Vagina (tissue), 2 donors: Measurements from ENCODE around the gene DNAL1. TPM values are rescaled to one million over a fixed set of nuclear protein-coding genes. Genes with fewer than 3 reads are reported as not detected.

Source experiments
- DNase-seq, 2 donors: peaks; one replicate each; pipeline ENCODE4 v3.0.0-alpha.2; 2017; ENCODE audit errors: extremely low spot score in 2 of 2
- H3K27ac ChIP-seq: fragments of 200-600 bp; sonication (generic); one replicate; pipeline ENCODE4 v1.5.1; 2019
- H3K27me3 ChIP-seq: fragments of 200-600 bp; sonication (generic); one replicate; pipeline ENCODE4 v1.5.1; 2019
- H3K36me3 ChIP-seq, 2 donors: fragments of 200-600 bp; sonication (generic); one replicate each; pipeline ENCODE4 v1.5.1; 2017 to 2019
- H3K4me1 ChIP-seq: fragments of 200-600 bp; sonication (generic); one replicate; pipeline ENCODE4 v1.5.1; 2019
- H3K4me3 ChIP-seq, 2 donors: fragments of 200-600 bp; sonication (generic); 1 replicate in 1 of 2; 2 replicates in 1 of 2; pipeline ENCODE4 v1.5.1; 2016 to 2019
- H3K9me3 ChIP-seq: fragments of 200-600 bp; sonication (generic); one replicate; pipeline ENCODE4 v1.5.1; 2019
- CTCF ChIP-seq, 3 experiments: fragments of 450-650 bp in 2 of 3; fragments of 200-600 bp in 1 of 3; sonication (generic) in 1 of 3; IDR thresholded peaks; one replicate each; pipeline ENCODE4 v1.5.1; 2017 to 2019; ENCODE audit warnings: antibody characterized with exemption in 3 of 3, mild to moderate bottlenecking in 2 of 3, moderate library complexity in 2 of 3
- POLR2A ChIP-seq, 2 donors: fragments of 450-650 bp; IDR thresholded peaks; one replicate each; pipeline ENCODE4 v1.6.1; 2017; ENCODE audit warnings: antibody characterized with exemption in 2 of 2, mild to moderate bottlenecking in 2 of 2, moderate library complexity in 2 of 2
- POLR2AphosphoS5 ChIP-seq, 2 donors: sonication (generic); formaldehyde crosslinking; IDR thresholded peaks; one replicate each; pipeline ENCODE4 v1.9.0; 2017; ENCODE audit warnings: antibody characterized with exemption in 2 of 2, mild to moderate bottlenecking in 2 of 2, low read depth in 1 of 2; ENCODE audit not compliant: insufficient read depth in 1 of 2
- intact Hi-C: fragments of 100-400 bp; cut with DNase I; formaldehyde crosslinking; loops from one replicate; pipeline ENCODE4 v1.15.1; 2023
- total RNA-seq: library from RNA; depleted of rRNA; stranded (reverse); fragments of >200 nt; gene quantifications from one replicate; pipeline ENCODE4 v1.2.3, GENCODE V29; 2016

The DNAL1 gene
- total RNA-seq, 1 donor from 2014 or later = 4.7 TPM

DNA sequence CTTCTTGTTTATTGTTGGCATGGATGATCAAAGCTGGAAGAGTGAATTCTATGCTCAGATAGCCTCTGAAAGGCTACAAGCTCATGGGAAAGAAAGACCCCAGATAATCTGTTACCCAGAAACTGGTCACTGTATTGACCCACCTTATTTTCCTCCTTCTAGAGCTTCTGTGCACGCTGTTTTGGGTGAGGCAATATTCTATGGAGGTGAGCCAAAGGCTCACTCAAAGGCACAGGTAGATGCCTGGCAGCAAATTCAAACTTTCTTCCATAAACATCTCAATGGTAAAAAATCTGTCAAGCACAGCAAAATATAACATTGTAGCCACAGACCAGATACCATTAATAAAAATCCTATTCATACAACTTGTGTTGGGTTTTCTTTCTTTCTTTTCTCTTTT, 25.3 kb upstream of the DNAL1 start:
- no peak for DNase-seq
- intact Hi-C loops = no loop called here
- TF ChIP-seq POLR2AphosphoS5 (IDR thresholded peaks at IDR 0.05; ENCODE audit: insufficient read depth in 1 of 2, low read depth in 1 of 2) = no peak
- TF ChIP-seq POLR2A (IDR thresholded peaks at IDR 0.05) = no peak
- no peak for TF ChIP-seq CTCF (IDR thresholded peaks at IDR 0.05)
- Histone ChIP-seq H3K4me1 (no peaks in the 10 kb centered on the region), H3K9me3 (no peaks in the 10 kb centered on the region), H3K36me3 (no peaks in the 10 kb centered on the region), H3K27me3 (no peaks in the 10 kb centered on the region), H3K27ac (no peak overlapping the region), H3K4me3 (no peak overlapping the region)

GRCh38 chr14:73620268-73620667, 24.5 kb upstream of the DNAL1 start:
- intact Hi-C loops = no loop called here
- Histone ChIP-seq H3K9me3 (no peaks in the 10 kb centered on the region), H3K27me3 (no peaks in the 10 kb centered on the region), H3K36me3 (no peaks in the 10 kb centered on the region), H3K27ac (no peak overlapping the region), H3K4me3 (no peak overlapping the region), H3K4me1 (no peaks in the 10 kb centered on the region)
- DNase-seq = no peak
- TF ChIP-seq POLR2AphosphoS5 (IDR thresholded peaks at IDR 0.05; ENCODE audit: insufficient read depth in 1 of 2, low read depth in 1 of 2) (no peak), POLR2A (IDR thresholded peaks at IDR 0.05) (no peak), CTCF (IDR thresholded peaks at IDR 0.05) (no peak)

- no peak overlapping the region for H3K4me3 ChIP-seq
- H3K9me3 ChIP-seq = no peaks in the 10 kb centered on the region
- no peaks in the 10 kb centered on the region for H3K27me3 ChIP-seq
- no peak for DNase-seq
- no peaks in the 10 kb centered on the region for H3K36me3 ChIP-seq
- H3K4me1 ChIP-seq = no peaks in the 10 kb centered on the region
- no peak for TF ChIP-seq CTCF (IDR thresholded peaks at IDR 0.05)
- TF ChIP-seq POLR2A (IDR thresholded peaks at IDR 0.05) = no peak
- TF ChIP-seq POLR2AphosphoS5 (IDR thresholded peaks at IDR 0.05; ENCODE audit: insufficient read depth in 1 of 2, low read depth in 1 of 2) = no peak
- intact Hi-C loops = no loop called here
- H3K27ac ChIP-seq = no peak overlapping the region
Measured at GRCh38 chr14:73623504-73624054, 21.2 kb upstream of the DNAL1 start.

GRCh38 chr14:73625706-73626105, 19.1 kb upstream of the DNAL1 start:
- Histone ChIP-seq H3K27ac (no peak overlapping the region), H3K9me3 (no peaks in the 10 kb centered on the region), H3K27me3 (no peaks in the 10 kb centered on the region), H3K4me1 (no peaks in the 10 kb centered on the region), H3K36me3 (no peaks in the 10 kb centered on the region), H3K4me3 (no peak overlapping the region)
- intact Hi-C loops = no loop called here
- TF ChIP-seq POLR2A (IDR thresholded peaks at IDR 0.05) = no peak
- no peak for TF ChIP-seq CTCF (IDR thresholded peaks at IDR 0.05)
- no peak for TF ChIP-seq POLR2AphosphoS5 (IDR thresholded peaks at IDR 0.05; ENCODE audit: insufficient read depth in 1 of 2, low read depth in 1 of 2)
- DNase-seq = no peak

- H3K36me3 ChIP-seq = no peaks in the 10 kb centered on the region
- H3K27me3 ChIP-seq = no peaks in the 10 kb centered on the region
- no peak overlapping the region for H3K4me3 ChIP-seq
- DNase-seq = no peak
- no peaks in the 10 kb centered on the region for H3K9me3 ChIP-seq
- intact Hi-C loops = no loop called here
- no peak overlapping the region for H3K27ac ChIP-seq
- TF ChIP-seq CTCF (IDR thresholded peaks at IDR 0.05) = no peak
- TF ChIP-seq POLR2AphosphoS5 (IDR thresholded peaks at IDR 0.05; ENCODE audit: insufficient read depth in 1 of 2, low read depth in 1 of 2) = no peak
- TF ChIP-seq POLR2A (IDR thresholded peaks at IDR 0.05) = no peak
- no peaks in the 10 kb centered on the region for H3K4me1 ChIP-seq
Measured at GRCh38 chr14:73627151-73627558, 17.6 kb upstream of the DNAL1 start.
